GM23338 (cell line): Measurements from ENCODE around the gene RGS16. TPM values are rescaled to one million over a fixed set of nuclear protein-coding genes. Genes with fewer than 3 reads are reported as not detected.

Experiments used
- ATAC-seq: fragments of 200-7000 bp; cut with Tn5 transposase; 3 replicates; pipeline ENCODE4 v1.9.1; 2020
- DNase-seq: peaks from one replicate; pipeline ENCODE4 v3.0.0-alpha.2; 2015; ENCODE audit warnings: low spot score
- H2AFZ ChIP-seq: fragments of 200-600 bp; sonication (generic); 2 replicates; pipeline ENCODE4 v1.8.0; 2016; ENCODE audit warnings: antibody characterized with exemption, mild to moderate bottlenecking, moderate library complexity
- H3F3A ChIP-seq: fragments of 200-600 bp; sonication (generic); replicated peaks from 2 replicates; pipeline ENCODE4 v1.8.0; 2017; ENCODE audit warnings: antibody characterized with exemption, mixed run types, low read depth
- H3K27ac ChIP-seq: fragments of 200-600 bp; sonication (generic); 2 replicates; pipeline ENCODE4 v1.6.1; 2016; ENCODE audit warnings: low read depth
- H3K27me3 ChIP-seq: fragments of 200-600 bp; sonication (generic); 2 replicates; pipeline ENCODE4 v1.8.0; 2016; ENCODE audit warnings: mild to moderate bottlenecking, mixed run types, moderate library complexity; ENCODE audit not compliant: insufficient read depth
- H3K36me3 ChIP-seq: fragments of 200-600 bp; sonication (generic); 2 replicates; pipeline ENCODE4 v1.8.0; 2016; ENCODE audit warnings: mild to moderate bottlenecking; ENCODE audit not compliant: insufficient read depth
- H3K4me1 ChIP-seq: fragments of 200-600 bp; sonication (generic); 2 replicates; pipeline ENCODE4 v1.8.0; 2016; ENCODE audit warnings: mild to moderate bottlenecking, moderate library complexity; ENCODE audit not compliant: insufficient read depth
- H3K4me2 ChIP-seq: fragments of 200-600 bp; sonication (generic); 2 replicates; pipeline ENCODE4 v1.7.1; 2017; ENCODE audit warnings: mixed run types
- H3K4me3 ChIP-seq: fragments of 200-600 bp; sonication (generic); 2 replicates; pipeline ENCODE4 v1.6.1; 2016; ENCODE audit warnings: mixed run types
- H3K79me2 ChIP-seq: fragments of 200-600 bp; sonication (generic); replicated peaks from 2 replicates; pipeline ENCODE4 v1.8.0; 2017; ENCODE audit warnings: mild to moderate bottlenecking; ENCODE audit not compliant: insufficient read depth
- H3K9me2 ChIP-seq: fragments of 200-600 bp; sonication (generic); 2 replicates; pipeline ENCODE4 v1.8.0; 2017; ENCODE audit not compliant: insufficient read depth
- H4K20me1 ChIP-seq: fragments of 200-600 bp; sonication (generic); replicated peaks from 2 replicates; pipeline ENCODE4 v1.8.0; 2017; ENCODE audit warnings: mild to moderate bottlenecking; ENCODE audit not compliant: insufficient read depth
- H3K27ac Mint-ChIP-seq: 2 replicates; pipeline ENCODE4 v1.8.0; 2020; ENCODE audit warnings: inconsistent platforms, mild to moderate bottlenecking, moderate library complexity, mixed read lengths
- H3K27me3 Mint-ChIP-seq: 3 replicates; pipeline ENCODE4 v1.8.0; 2022; ENCODE audit warnings: low read depth, mild to moderate bottlenecking, moderate library complexity, mixed read lengths, inconsistent platforms; ENCODE audit not compliant: insufficient read depth, poor library complexity
- H3K36me3 Mint-ChIP-seq: 3 replicates; pipeline ENCODE4 v1.8.0; 2021; ENCODE audit warnings: low read depth, mild to moderate bottlenecking, inconsistent platforms, moderate library complexity, mixed read lengths
- H3K4me1 Mint-ChIP-seq: 3 replicates; pipeline ENCODE4 v1.8.0; 2020; ENCODE audit warnings: mild to moderate bottlenecking, inconsistent platforms, mixed read lengths
- H3K4me3 Mint-ChIP-seq: 3 replicates; pipeline ENCODE4 v1.8.0; 2021; ENCODE audit warnings: moderate library complexity, mild to moderate bottlenecking, inconsistent platforms, mixed read lengths
- H3K9me3 Mint-ChIP-seq: 3 replicates; pipeline ENCODE4 v1.8.0; 2020; ENCODE audit warnings: moderate library complexity, mild to moderate bottlenecking, inconsistent platforms, mixed read lengths
- ETS1 ChIP-seq: IDR thresholded peaks from 2 replicates; pipeline ENCODE4 v1.6.1; 2016; ENCODE audit warnings: antibody characterized with exemption
- EZH2phosphoT487 ChIP-seq: fragments of 200-600 bp; sonication (generic); IDR thresholded peaks from one replicate; pipeline ENCODE4 v1.8.1; 2018; ENCODE audit warnings: antibody characterized with exemption; ENCODE audit not compliant: unreplicated experiment
- NANOG ChIP-seq: IDR thresholded peaks from 2 replicates; pipeline ENCODE4 v1.6.1; 2016; ENCODE audit warnings: antibody characterized with exemption, borderline replicate concordance
- REST ChIP-seq: IDR thresholded peaks from one replicate; pipeline ENCODE4 v1.6.1; 2018; ENCODE audit warnings: antibody characterized with exemption; ENCODE audit not compliant: unreplicated experiment
- ZNF462 ChIP-seq: fragments of 250-450 bp; sonication (Bioruptor Pico); IDR thresholded peaks from 2 replicates; pipeline ENCODE4 v1.5.0; 2020; ENCODE audit warnings: mild to moderate bottlenecking, moderate library complexity
- polyA plus RNA-seq: library from polyadenylated mRNA; unstranded; fragments of >200 nt; fragmentation: Nextera tagmentation; extraction: Ambion mirVana; gene quantifications from 2 replicates; pipeline ENCODE4 v1.2.1, GENCODE V29; 2016
- total RNA-seq: library from RNA; depleted of rRNA; stranded (reverse); fragments of >200 nt; shearing (Covaris generic); gene quantifications from 2 replicates; pipeline ENCODE4 v1.2.3, GENCODE V29; 2014

Gene RGS16
- total and polyA plus RNA-seq, 2 experiments from 2014 or later, result 15.4 to 31.6 TPM

DNA sequence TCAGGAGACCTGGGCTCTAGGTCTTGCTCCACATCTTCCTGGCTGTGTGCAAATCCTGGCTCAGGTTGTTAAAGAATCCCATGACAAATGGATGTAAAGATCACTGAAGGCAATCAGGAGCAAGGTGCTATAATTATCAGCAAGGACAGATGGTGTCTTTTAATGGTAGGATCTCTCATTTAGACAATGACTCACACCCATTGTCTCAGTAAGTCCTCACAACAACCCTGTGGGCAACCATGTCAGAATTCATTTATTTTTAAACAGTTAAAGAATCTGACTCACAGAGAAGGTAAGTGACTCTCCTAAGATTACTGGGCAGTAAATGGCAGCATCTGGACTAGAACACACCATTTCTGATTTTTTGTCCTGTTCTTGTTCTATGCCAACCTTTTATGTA is 47.9 kb downstream of the RGS16 start:
- Mint-ChIP-seq H3K4me3 (no peak overlapping the region), H3K36me3 (0 out of 3 replicates have a peak, but pooled peaks cover 2% of the 10 kb centered on the region), H3K27ac (no peak overlapping the region), H3K9me3 (peaks cover 7% of the 10 kb centered on the region; the same call in 2 of the 3 replicates), H3K27me3 (no peaks in the 10 kb centered on the region), H3K4me1 (no peaks in the 10 kb centered on the region)
- no peak for TF ChIP-seq NANOG
- TF ChIP-seq REST, result no peak
- no peak for TF ChIP-seq ZNF462 (CRISPR knock-in tag)
- TF ChIP-seq EZH2phosphoT487, result no peak
- no peak for TF ChIP-seq ETS1
- peaks cover 4% of the 10 kb centered on the region; the same call in 1 of the 2 replicates for H3K9me2 ChIP-seq
- DNase-seq (no peak), ATAC-seq (no peak)
- H3K4me2 ChIP-seq, result no peak overlapping the region
- no peak overlapping the region for H2AFZ ChIP-seq
- H3F3A ChIP-seq, result no peaks in the 10 kb centered on the region
- H4K20me1 ChIP-seq, result no peaks in the 10 kb centered on the region
- H3K36me3 ChIP-seq, result no peaks in the 10 kb centered on the region
- no peaks in the 10 kb centered on the region for H3K79me2 ChIP-seq
- H3K27me3 ChIP-seq, result no peaks in the 10 kb centered on the region
- no peak overlapping the region for H3K27ac ChIP-seq
- H3K4me1 ChIP-seq, result no peaks in the 10 kb centered on the region
- H3K4me3 ChIP-seq, result no peak overlapping the region
